GM04503 (cell line): Measurements from ENCODE around the gene BCAT1.

Experiments used
- DNase-seq: peaks from one replicate; pipeline ENCODE4 v3.0.0-alpha.2; 2012; ENCODE audit warnings: low read depth

BCAT1 gene

DNA sequence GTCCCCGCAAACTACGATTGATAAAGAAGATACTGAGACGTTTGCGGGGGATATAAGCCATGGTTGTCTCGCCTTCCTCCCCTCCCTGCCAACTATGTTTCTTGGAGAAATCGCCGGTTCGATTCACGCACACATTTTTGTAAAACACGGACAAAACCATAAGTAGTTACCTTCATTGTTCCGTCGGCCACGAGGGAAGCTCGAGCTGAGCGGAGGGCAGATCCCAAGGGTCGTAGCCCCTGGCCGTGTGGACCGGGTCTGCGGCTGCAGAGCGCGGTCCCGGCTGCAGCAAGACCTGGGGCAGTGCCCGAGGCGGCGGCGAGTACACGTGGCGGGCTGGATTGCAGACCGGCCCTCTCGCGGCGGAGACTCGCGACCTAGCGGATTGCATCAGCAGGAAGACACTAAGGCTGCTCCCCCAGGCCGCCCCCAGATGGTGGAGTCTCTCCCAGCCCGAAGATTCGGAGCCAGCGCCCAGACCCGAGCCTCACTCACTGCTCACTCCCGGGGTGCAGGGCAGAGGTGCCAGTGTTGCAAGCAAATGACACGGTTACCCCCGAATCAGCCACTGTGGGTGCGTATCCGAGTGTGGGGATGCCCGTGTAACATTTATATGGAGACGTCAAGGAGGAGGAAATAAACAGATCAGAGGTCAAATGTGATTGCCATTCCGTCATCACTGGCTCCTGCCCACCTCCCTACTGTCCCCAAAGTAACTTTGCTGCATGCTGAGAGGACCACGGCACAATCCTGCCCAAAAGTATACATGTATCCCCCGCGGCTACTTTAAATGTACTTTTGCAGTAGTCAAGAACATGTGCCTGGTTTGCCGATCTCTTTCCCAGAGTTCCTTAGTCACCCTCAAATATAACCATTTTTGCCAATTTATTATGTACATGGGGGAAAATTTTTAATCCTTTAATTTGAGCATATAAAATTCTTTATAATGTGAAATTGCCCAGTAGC is at the start of gene BCAT1:
BCAT1 (minus strand) TSS at position 345 of the 966 bp plus-strand sequence; CDS start at position 176, 169 bp downstream.
- no peak for DNase-seq

DNA sequence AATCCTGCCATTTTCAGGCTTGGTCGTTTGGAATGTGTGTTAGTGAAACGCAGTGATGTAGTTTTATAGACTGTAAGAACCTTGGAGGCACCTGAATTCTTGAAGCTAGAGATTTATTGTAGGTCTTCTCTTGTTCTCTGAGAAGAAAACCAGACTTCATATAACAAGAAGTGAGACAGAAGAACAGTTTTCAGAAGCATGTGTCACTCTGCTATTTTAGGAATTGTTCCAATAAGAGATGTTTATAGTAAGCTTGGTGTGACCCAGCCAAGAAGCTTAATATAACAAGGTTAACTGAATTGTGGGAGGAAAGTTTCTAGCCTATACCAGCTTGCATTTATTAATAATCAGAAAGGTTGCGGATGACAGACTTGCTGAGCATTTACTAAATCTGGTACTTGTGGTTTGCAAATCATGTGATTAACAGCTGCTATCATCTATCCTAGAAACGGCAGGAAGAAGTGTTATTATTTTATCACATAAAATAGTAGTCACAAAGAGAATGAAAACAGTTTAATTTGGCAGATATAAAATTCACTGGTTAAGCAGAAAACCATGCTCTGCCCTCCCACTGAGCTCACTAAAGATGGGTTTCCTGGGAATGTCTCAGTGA is 49.2 kb upstream of the BCAT1 start:
- peak; percentile 8 for DNase-seq

- no peak for DNase-seq
Measured at GRCh38 chr12:24997496-24997895, 48.6 kb upstream of the BCAT1 start.

DNA sequence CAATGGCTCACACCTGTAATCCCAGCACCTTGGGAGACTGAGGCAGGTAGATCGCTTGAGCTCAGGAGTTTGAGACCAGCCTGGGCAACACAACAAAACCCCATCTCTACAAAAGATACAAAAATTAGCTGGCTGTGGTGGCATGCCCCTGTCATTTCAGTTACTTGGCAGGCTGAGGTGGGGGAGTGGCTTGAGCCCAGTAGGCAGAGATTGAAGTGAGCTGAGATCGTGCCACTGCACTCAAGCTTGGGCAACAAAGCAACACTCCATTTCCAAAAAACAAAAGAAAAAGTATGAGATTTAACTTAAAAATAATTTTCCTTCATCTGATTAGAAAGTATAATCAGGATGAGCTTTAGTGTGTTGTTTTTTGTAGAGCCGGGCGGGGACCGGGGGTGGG is 47.9 kb upstream of the BCAT1 start:
- DNase-seq: no peak

- DNase-seq: no peak
Measured at GRCh38 chr12:24996102-24996797, 47.3 kb upstream of the BCAT1 start.

GRCh38 chr12:24993793-24994192 is 44.9 kb upstream of the BCAT1 start:
- DNase-seq: no peak

DNA sequence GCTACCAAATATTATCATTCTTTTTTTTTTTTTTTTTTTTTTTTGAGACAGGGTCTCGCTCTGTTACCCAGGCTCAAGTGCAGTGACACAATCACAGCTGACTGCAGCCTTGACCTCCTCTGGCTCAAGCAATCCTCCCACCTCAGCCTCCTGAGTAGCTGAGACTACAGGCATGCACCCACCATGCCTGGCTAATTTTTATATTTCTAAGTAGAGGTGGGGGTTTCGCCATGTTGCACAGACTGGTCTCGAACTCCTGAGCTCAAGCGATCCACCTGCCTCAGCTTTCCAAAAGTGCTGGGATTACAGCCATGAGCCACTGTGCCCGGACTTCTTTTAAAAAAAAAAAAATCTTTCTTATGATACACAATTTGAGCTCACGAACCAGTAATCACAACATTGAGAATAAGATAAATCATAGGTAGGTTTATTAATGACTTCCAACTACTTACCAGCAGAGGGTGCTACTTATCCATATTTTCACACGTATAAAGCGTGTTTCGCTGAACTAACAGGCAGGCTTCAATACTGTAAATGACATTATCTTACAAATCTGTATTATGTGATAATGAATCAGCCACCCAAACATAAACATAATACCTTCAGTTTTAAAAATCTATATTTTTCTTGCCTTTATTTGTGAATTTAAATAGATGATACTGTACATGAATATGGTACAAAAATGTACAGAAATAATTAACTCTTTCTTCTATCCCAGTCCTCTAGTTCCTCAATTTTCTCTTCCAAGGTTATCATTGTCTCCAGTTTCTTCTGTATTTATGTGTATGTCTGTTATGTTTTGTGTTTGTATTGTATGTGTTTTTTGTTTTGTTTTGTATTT is 42.5 kb upstream of the BCAT1 start:
- peak; percentile 4 for DNase-seq

GRCh38 chr12:24989216-24989615 is 40.3 kb upstream of the BCAT1 start:
- no peak for DNase-seq

- DNase-seq: no peak
Measured at GRCh38 chr12:24982250-24982649, 33.3 kb upstream of the BCAT1 start.

DNA sequence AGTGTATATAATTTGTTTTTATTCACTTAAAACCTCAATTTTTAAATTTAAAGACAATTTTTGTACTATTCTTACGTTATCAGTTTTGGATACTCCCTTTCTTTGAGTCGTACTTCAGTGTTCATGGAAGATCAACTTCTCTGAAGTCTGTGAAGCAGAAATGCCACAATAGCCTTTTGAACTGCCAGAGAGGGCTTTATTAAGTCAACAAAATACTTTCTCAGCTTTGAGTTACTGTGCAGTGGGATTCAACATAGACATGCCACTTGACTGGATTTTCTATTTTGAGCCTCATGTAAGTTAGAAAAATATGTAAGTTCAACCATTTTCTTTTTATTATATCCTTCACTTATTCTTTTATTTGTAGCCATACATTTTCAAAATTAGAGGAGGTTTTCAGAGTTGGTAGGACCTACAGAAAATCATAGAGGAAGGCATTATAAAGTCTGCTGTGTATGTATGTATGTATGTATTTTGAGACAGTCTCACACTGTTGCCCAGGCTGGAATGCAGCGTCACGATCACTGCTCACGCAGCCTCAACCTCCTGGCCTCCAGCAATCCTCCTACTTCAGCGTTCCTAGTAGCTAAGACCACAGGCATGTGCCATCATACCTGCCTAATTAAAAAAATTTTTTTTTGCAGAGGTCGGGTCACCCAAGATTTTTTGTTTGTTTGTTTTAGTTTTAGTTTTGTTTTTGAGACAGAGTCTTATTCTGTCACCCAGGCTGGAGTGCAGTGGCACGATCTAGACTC is 31.3 kb upstream of the BCAT1 start:
- no peak for DNase-seq

- DNase-seq: no peak
Measured at GRCh38 chr12:24979329-24979728, 30.4 kb upstream of the BCAT1 start.

GRCh38 chr12:24977711-24978110 is 28.8 kb upstream of the BCAT1 start:
- no peak for DNase-seq

- DNase-seq: no peak
Measured at GRCh38 chr12:24977060-24977459, 28.2 kb upstream of the BCAT1 start.

- no peak for DNase-seq
Measured at GRCh38 chr12:24975425-24975824, 26.5 kb upstream of the BCAT1 start.

GRCh38 chr12:24974216-24974615 is 25.3 kb upstream of the BCAT1 start:
- no peak for DNase-seq

DNA sequence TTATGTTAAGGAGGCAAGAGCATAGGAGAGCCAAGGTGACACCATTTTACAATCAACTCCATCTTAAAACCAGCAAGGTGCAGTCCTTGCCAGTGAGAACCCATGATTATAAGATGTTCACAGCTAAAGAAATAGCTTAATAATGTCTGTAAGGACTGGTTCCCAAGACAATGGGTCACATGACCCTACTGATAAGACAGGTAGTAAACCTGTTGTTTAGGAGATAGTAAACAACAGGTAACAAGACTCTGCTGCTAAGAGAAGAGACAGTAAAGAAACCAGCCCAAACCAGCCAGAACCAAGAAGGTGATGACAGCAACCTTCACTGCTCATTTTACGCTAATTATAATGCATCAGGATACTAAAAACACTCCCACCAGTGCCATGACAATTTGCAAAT is 23.2 kb upstream of the BCAT1 start:
- DNase-seq: no peak

DNA sequence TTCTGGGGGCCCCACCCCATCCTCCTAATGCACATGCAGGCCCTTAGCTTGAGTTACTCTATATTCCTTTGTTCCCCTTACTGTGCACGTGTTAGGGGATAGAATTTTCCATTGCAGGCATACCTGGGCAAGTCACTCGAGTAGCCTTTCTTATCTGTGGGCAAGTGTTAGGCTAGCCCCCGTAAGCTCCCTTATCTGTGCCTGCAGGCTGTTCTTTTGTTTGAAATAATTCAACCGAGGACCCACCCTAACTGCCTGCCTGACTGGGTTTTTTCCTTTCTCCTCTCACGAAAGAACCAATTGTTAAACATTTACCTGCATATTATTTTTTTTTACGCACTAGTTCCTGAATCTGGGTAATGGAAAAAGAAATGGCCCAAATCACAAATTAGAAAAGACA is 21.3 kb upstream of the BCAT1 start:
- DNase-seq: no peak

- DNase-seq: no peak
Measured at GRCh38 chr12:24966951-24967564, 18.2 kb upstream of the BCAT1 start.

DNA sequence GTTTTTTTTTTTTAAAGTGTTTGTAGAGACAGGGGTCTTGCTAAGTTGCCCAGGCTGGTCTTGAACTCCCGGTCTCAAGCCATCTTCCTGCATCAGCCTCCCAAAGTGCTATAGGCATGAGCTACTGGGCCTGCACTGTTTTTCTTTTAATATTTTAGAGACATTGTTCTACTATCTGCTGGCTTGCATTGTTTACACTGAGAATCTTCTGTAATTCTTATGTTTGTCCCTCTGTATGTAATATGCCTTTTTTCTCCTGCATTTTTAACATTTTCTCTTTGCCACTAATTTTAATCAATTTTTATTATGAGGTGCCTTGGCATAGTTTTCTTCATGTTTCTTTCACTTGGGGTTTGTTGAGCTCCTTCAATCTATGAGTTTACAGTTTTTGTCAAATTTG is 15.4 kb upstream of the BCAT1 start:
- DNase-seq: no peak

DNA sequence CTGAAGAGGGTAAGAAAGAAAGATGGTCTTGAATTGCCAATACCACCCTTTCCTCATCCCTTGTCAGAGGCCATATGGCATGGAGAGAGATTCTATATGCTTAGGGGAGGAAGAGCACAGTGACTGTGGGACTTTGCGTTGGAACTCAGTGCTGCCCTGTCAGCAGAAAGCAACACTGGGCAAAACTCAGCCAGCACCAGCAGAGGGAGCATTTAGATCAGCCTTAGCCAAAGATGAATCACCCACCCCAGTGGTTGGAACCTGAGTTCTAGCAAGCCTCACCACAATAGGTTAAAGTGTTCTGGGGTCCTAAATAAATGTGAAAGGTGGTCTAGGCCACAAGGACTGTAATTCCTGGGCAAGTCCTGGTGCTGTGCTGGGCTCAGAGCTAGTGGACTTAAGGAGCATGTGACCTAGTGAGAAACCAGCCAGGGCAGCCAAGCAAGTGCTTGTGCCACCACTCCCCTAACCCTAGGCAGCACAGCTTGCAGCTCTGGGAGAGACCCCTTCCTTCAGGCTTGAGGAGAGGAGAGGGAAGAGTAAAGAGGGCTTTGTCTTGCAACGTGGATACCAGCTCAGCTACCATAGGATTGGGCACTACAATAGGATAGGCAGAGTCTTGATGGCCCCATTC is 11.4 kb upstream of the BCAT1 start:
- DNase-seq: peak; percentile 12
